IPS-20b (cell line): ENCODE data around the gene SND1.
"Not testable (repeated sequence)": the region's sequence is repeated elsewhere in the genome, so short reads cannot be mapped to it uniquely, and the experiment has no call there.

ENCODE experiments used
- H3K27ac ChIP-seq: one replicate; pipeline ENCODE4 v1.5.1; 2013; ENCODE audit warnings: low read length
- H3K27me3 ChIP-seq: 2 replicates; pipeline ENCODE4 v1.6.1; 2013; ENCODE audit warnings: mild to moderate bottlenecking, low read length, inconsistent platforms; ENCODE audit not compliant: insufficient read depth
- H3K36me3 ChIP-seq: 2 replicates; pipeline ENCODE4 v1.6.1; 2013; ENCODE audit warnings: low read depth, mild to moderate bottlenecking, inconsistent platforms, low read length, moderate library complexity; ENCODE audit not compliant: insufficient read depth
- H3K4me1 ChIP-seq: 2 replicates; pipeline ENCODE4 v1.6.1; 2013; ENCODE audit warnings: mild to moderate bottlenecking, control low read depth, inconsistent platforms, low read length, moderate library complexity; ENCODE audit not compliant: insufficient read depth
- H3K4me3 ChIP-seq: 2 replicates; pipeline ENCODE4 v1.5.1; 2013; ENCODE audit warnings: mild to moderate bottlenecking, low read length, inconsistent platforms
- H3K9ac ChIP-seq: 2 replicates; pipeline ENCODE4 v1.6.1; 2013; ENCODE audit warnings: low read depth, mild to moderate bottlenecking, inconsistent platforms, low read length, moderate library complexity
- H3K9me3 ChIP-seq: 2 replicates; pipeline ENCODE4 v1.6.1; 2013; ENCODE audit warnings: mild to moderate bottlenecking, low read depth, low read length, inconsistent platforms; ENCODE audit not compliant: insufficient read depth

SND1 gene

DNA sequence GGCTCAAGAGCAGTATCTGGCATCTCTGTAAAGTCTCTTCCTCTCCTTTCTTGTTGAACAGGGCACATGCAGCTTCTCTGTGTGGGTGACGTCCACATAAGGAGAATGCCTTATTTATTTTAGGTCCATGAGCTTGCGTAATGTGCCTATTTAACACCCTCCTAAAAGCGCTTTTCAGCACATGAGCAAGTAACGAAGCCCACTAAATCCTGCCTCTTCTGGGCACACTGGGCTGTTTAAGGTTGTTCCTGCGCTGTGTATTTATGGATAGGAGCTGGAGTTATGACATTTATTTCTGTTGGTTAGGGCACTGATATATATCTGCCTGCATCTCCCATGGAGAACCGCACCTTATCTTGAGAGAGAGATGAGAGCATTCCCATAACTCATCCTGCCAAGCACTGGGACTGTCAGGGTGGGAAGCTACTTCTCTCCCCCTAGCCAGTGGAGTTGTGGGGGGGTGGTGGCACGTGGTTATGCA lies 303.1 kb downstream of the SND1 start:
- Histone ChIP-seq H3K36me3 (peaks cover 5% of the 10 kb centered on the region), H3K27ac (no peak overlapping the region), H3K4me3 (no peak overlapping the region), H3K9ac (no peak overlapping the region), H3K9me3 (no peaks in the 10 kb centered on the region), H3K27me3 (no peaks in the 10 kb centered on the region), H3K4me1 (peaks cover 16% of the 10 kb centered on the region)

DNA sequence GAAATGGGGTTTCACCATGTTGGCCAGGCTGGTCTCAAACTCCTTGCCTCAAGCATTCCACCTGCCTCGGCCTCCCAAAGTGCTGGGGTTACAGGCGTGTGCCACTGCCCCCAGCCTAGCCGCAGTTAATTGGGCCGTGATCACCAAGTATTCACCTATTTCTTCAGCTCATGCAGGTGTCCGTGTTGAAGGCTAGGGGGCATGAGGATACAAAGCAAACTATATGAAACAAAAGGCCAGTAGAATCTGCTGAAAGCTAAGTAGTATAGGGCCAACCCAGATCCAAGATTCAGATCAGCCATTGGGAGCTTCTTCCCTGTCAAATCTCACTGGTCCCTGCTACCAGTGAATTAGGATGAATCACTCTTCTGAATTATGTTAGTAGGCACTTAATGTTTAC lies 305.9 kb downstream of the SND1 start:
- Histone ChIP-seq H3K36me3 (peaks cover 10% of the 10 kb centered on the region), H3K4me3 (no peak overlapping the region)

DNA sequence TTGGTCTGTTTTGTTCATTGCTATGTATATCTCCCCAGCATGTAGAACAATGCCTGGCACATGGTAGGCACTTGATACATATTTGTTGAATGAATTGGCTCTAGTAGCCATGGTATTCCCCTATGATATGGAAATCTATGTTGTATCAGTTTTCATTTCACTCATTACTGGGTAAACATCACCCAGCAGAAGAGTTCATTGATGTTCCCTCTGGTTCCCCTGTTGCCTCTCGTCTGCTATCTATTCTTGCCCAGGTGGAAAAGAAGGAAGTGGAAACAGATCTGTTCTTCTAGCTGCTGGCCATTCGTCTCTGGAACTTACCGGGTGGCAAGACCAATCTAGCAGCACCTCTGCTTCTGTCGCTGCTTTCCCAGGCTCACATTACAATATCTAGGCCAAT lies 307.8 kb downstream of the SND1 start:
- Histone ChIP-seq H3K36me3 (peaks cover 10% of the 10 kb centered on the region), H3K27me3 (no peaks in the 10 kb centered on the region), H3K9me3 (no peaks in the 10 kb centered on the region), H3K9ac (no peak overlapping the region), H3K4me1 (no peaks in the 10 kb centered on the region), H3K27ac (no peak overlapping the region), H3K4me3 (no peak overlapping the region)

More for the DNA sequence above, 305.9 kb downstream of the SND1 start:
- Histone ChIP-seq H3K9me3 (no peaks in the 10 kb centered on the region), H3K27me3 (no peaks in the 10 kb centered on the region), H3K27ac (no peak overlapping the region), H3K4me1 (peaks cover 13% of the 10 kb centered on the region), H3K9ac (no peak overlapping the region)

DNA sequence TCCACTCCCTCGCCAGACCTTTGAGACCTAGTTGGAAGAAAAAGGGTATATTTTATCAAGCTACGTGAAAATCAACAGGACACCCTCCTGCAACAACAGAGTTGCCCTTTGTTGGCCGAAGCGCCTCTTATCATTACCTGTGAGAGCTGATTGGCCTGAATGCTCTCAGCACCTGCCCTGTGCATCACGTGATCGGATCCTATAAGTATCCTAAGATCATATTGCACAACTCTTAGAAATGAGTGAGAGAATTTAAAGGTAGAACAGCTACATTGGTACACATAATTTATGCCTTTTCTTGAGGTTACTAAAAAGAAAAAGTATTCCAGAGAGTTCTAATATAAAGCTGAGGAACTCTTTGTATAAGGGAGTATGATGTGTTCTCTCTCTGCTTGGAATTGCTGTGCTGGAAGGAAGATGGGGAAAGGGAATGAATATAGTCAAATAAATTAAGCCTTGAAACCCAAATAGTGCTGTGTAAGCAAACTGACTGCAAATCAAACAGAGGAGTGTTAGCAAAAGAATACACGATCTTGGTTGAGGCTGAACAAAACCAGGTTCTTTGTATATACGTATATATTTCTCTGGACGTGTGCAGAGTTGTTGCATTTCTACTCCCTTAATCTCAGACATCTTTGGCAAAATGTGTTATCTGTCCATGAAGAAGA lies 309.9 kb downstream of the SND1 start:
- Histone ChIP-seq H3K4me3 (no peak overlapping the region), H3K4me1 (no peaks in the 10 kb centered on the region), H3K36me3 (peaks cover 10% of the 10 kb centered on the region), H3K9ac (no peak overlapping the region), H3K27ac (no peak overlapping the region), H3K27me3 (no peaks in the 10 kb centered on the region), H3K9me3 (no peaks in the 10 kb centered on the region)

DNA sequence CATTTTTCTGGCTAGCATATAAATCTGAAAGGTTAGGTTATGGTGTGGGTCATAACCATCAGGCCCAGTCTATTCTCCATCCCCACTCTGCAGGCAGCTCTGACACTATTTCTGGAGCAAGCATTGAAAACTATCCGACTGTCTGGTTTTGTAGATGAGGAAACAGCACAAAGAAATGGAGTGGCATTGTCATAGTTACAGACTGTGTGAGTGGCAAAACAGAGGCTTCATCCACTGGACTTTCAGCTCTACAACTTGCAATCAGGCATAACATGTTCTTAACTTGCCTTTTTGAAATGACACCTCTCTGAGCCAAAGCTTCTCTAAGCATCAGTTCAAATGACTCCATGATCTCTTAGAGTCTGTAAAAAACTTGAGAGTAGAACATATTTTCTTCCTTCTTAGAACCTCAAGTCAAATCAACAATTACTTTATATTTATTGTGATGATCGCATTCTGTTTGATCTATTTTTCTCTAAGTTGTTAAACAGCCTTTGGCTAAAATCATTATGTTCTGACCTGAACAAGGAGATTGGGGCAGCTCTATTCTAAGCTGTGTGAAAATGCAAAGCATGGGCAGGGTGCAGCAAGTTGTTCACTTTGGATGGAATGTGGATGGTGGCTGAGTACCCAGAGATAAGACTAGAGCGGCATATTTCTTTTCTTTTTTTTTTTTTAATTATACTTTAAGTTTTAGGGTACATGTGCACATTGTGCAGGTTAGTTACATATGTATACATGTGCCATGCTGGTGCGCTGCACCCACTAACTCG lies 310.8 kb downstream of the SND1 start:
- no peak overlapping the region for H3K4me3 ChIP-seq
- no peaks in the 10 kb centered on the region for H3K4me1 ChIP-seq
- H3K9ac ChIP-seq = no peak overlapping the region
- no peaks in the 10 kb centered on the region for H3K27me3 ChIP-seq
- no peak overlapping the region for H3K27ac ChIP-seq
- H3K9me3 ChIP-seq = no peaks in the 10 kb centered on the region
- peaks cover 10% of the 10 kb centered on the region for H3K36me3 ChIP-seq

DNA sequence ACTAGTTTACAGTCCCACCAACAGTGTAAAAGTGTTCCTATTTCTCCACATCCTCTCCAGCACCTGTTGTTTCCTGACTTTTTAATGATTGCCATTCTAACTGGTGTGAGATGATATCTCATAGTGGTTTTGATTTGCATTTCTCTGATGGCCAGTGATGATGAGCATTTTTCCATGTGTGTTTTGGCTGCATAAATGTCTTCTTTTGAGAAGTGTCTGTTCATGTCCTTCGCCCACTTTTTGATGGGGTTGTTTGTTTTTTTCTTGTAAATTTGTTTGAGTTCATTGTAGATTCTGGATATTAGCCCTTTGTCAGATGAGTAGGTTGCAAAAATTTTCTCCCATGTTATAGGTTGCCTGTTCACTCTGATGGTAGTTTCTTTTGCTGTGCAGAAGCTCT lies 311.9 kb downstream of the SND1 start:
- not testable (repeated sequence) for H3K36me3 ChIP-seq, H3K4me3 ChIP-seq, H3K27me3 ChIP-seq, H3K9ac ChIP-seq, H3K9me3 ChIP-seq, H3K4me1 ChIP-seq, H3K27ac ChIP-seq

DNA sequence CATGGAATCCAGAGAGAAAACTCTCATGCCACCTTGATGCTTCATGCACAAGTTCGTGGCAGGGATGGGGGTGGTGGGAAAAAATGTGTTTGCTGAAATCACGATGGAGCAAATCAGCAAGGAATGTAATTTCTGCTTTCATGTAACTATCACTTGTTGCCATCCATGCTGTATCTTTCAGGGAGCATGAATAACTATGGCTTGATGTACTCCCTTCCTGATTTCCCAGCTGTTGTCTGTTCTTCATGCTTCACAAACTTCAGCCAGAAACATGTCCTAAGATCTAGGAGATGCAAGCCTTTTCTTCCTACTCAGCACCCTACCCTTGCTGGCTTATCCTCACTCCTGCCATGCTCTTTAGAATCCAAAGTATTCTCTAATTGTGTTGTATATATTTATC lies 315.3 kb downstream of the SND1 start:
- no peaks in the 10 kb centered on the region for H3K36me3 ChIP-seq
- no peaks in the 10 kb centered on the region for H3K27me3 ChIP-seq
- no peak overlapping the region for H3K9ac ChIP-seq
- H3K27ac ChIP-seq = no peak overlapping the region
- H3K4me3 ChIP-seq = no peak overlapping the region
- H3K4me1 ChIP-seq = no peaks in the 10 kb centered on the region
- H3K9me3 ChIP-seq = no peaks in the 10 kb centered on the region

DNA sequence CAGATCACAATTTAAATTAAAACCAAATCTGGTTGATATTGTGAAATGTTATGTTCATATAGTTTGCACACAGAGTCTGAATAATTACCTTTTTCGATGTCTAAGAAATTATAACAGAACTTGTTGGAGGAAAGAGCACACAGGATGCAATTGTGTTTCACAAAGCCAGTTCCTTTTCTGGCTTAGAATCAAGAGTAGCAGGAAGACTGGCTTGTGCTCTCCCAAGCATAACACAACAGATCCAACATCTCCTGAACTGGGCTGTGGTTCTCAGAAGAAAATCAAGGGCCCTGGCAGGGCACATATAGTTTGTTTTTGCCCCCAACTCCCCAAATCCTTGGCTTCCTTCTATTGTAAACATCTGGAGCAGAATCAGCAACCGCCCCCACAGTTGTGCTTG lies 316.6 kb downstream of the SND1 start:
- H3K27me3 ChIP-seq = no peaks in the 10 kb centered on the region
- no peak overlapping the region for H3K4me3 ChIP-seq
- no peaks in the 10 kb centered on the region for H3K9me3 ChIP-seq
- H3K9ac ChIP-seq = no peak overlapping the region
- H3K27ac ChIP-seq = no peak overlapping the region
- no peaks in the 10 kb centered on the region for H3K4me1 ChIP-seq
- no peaks in the 10 kb centered on the region for H3K36me3 ChIP-seq

DNA sequence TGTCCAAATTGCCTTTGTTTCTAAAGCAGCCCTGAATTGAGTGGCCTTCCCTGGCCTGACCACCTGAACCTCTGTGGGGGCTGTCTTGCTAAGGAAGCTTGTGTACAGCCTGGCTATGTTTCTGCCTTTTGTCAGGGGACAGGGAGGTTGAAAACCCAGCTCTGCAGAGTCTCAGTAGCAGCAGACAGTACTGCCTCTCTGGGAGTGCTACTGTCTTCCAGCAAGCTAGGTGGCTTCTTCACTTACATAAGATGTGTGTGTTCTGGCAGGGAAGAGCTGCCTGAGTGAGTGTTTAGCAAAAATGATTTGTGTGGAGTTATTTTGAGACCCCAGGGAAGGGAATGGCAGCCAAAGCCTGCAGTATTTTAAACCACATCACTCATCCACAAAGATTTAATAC lies 321.8 kb downstream of the SND1 start:
- peaks cover 18% of the 10 kb centered on the region for H3K36me3 ChIP-seq
- H3K4me3 ChIP-seq = no peak overlapping the region
- peaks cover 17% of the 10 kb centered on the region for H3K9me3 ChIP-seq
- H3K9ac ChIP-seq = no peak overlapping the region
- no peak overlapping the region for H3K27ac ChIP-seq
- H3K4me1 ChIP-seq = peaks cover 4% of the 10 kb centered on the region; the same call in 1 of the 2 replicates
- H3K27me3 ChIP-seq = no peaks in the 10 kb centered on the region

DNA sequence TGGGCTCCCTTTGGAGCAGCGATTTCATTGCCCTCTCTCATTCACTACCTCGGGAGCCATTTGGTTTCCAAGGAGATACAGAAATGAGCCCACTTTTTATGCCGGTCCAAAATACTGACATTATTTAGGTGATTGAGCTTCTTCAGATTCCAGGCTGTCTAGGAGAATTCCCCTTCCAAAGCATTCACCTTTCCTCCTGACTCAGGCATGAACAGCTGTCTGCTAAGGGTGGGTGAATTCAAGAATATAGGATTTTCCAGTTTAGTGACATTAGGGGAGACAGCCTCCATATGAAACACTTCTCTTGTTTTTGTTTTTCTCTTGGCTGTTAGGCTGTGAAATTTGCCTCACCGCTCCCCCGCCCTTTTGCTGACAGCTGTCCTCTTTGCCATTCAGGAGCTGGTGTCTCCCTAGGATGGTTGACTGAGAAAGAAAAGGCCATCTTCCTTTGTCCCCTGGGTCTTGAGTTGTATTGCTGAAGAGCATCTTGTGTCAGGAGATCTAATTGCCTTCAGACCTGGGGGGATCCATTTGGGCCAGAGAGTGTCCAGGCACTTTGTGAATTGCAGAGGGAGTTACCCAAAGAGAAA lies 322.5 kb downstream of the SND1 start:
- Histone ChIP-seq H3K4me1 (peaks cover 4% of the 10 kb centered on the region; the same call in 1 of the 2 replicates), H3K27me3 (no peaks in the 10 kb centered on the region), H3K36me3 (peaks cover 18% of the 10 kb centered on the region), H3K27ac (no peak overlapping the region), H3K4me3 (no peak overlapping the region), H3K9me3 (peaks cover 22% of the 10 kb centered on the region), H3K9ac (no peak overlapping the region)

DNA sequence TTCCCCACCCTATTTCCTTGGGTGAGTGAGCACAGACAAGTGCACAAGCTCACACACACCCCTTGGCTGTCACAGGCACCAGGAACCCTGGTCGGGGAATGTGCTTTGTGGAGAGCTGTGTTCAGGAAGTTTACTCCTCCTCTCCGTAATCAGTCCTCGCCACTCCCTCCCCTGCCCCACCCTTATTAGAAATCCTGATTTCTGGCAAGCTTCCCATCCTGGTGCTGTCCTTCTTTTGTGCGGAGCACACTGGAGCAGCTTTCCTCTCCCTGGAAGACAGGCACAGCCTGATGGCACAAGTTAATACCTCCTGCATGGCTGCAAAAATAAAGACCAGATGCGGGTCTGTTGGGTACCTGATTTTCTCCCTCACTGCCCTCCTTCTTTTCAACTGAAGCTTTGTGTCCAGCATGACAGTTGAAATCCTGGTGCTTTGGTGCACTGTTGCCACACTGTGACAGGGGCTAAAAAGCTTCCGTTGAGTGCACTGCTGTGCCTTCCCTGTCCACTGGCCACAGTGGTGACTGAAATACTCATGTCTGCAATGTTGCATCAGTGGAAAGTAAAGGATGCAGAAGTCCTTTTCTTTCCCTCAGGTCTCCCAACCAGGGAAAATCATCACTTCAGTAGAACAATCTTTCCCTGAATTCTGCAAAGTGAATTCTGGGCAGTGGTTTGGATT lies 324.2 kb downstream of the SND1 start:
- H3K36me3 ChIP-seq = peaks cover 18% of the 10 kb centered on the region
- H3K27ac ChIP-seq = no peak overlapping the region

More for the DNA sequence above, 324.2 kb downstream of the SND1 start:
- H3K4me1 ChIP-seq = peaks cover 12% of the 10 kb centered on the region
- no peak overlapping the region for H3K9ac ChIP-seq
- no peaks in the 10 kb centered on the region for H3K27me3 ChIP-seq
- no peak overlapping the region for H3K4me3 ChIP-seq
- peaks cover 22% of the 10 kb centered on the region for H3K9me3 ChIP-seq
